ENCODE measurements around the gene DDX39B. TPM values are rescaled to one million over a fixed set of nuclear protein-coding genes. Genes with fewer than 3 reads are reported as not detected.
"Not testable (repeated sequence)": the region's sequence is repeated elsewhere in the genome, so short reads cannot be mapped to it uniquely, and the experiment has no call there.

DDX39B gene
- total RNA-seq, 1 donor from 2014 or later, result 294 TPM

DNA sequence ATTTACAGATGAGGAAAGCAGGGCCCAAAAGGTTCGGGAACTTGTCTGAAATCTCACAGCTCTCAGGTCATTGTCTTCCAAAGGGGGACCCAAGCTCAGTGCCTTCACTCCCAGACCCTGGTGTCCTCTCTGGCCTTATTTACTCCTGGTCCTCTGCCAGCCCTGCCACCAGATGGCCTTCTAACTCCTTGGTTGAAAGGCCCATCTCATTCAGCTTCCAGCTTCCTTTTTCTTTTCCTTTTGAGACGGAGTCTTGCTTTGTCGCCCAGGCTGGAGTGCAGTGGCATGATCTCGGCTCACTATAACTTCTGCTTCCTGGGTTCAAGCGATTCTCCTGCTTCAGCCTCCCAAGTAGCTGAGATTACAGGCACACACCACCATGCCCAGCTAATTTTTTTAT lies 9.6 kb upstream of the DDX39B start:
- TF ChIP-seq, protein P1, sequence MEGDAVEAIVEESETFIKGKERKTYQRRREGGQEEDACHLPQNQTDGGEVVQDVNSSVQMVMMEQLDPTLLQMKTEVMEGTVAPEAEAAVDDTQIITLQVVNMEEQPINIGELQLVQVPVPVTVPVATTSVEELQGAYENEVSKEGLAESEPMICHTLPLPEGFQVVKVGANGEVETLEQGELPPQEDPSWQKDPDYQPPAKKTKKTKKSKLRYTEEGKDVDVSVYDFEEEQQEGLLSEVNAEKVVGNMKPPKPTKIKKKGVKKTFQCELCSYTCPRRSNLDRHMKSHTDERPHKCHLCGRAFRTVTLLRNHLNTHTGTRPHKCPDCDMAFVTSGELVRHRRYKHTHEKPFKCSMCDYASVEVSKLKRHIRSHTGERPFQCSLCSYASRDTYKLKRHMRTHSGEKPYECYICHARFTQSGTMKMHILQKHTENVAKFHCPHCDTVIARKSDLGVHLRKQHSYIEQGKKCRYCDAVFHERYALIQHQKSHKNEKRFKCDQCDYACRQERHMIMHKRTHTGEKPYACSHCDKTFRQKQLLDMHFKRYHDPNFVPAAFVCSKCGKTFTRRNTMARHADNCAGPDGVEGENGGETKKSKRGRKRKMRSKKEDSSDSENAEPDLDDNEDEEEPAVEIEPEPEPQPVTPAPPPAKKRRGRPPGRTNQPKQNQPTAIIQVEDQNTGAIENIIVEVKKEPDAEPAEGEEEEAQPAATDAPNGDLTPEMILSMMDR (IDR thresholded peaks at IDR 0.05; ENCODE audit: insufficient read depth, low read depth, low read length), result peak; percentile 28
- peak overlapping the region; percentile 33 for H3K9ac ChIP-seq (ENCODE audit: low read length)
- H3K4me3 ChIP-seq (ENCODE audit: insufficient read depth, low read depth, low read length); H3K27me3 Mint-ChIP-seq (ENCODE audit: low read depth, unreplicated experiment); H3K27me3 ChIP-seq (ENCODE audit: insufficient read depth, low read length); DNase-seq (ENCODE audit: low read depth); H3K4me3 Mint-ChIP-seq (ENCODE audit: unreplicated experiment); H3K27ac ChIP-seq (ENCODE audit: low read depth, low read length); H3K27ac Mint-ChIP-seq (ENCODE audit: unreplicated experiment); FAIRE-seq; H3K4me2 ChIP-seq (ENCODE audit: low read length); H3K9me3 Mint-ChIP-seq (ENCODE audit: unreplicated experiment); H2AFZ ChIP-seq (ENCODE audit: low read depth, low read length); H3K9me3 ChIP-seq (ENCODE audit: insufficient read depth, low read depth, low read length); H3K36me3 ChIP-seq (ENCODE audit: insufficient read depth, low read length); H4K20me1 ChIP-seq (ENCODE audit: insufficient read depth, low read length): not testable (repeated sequence)
- H3K79me2 ChIP-seq (ENCODE audit: insufficient read depth, low read length), result peaks cover 17% of the 10 kb centered on the region
- Mint-ChIP-seq H3K4me1 (ENCODE audit: low read depth, unreplicated experiment) (peaks cover 11% of the 10 kb centered on the region), H3K36me3 (ENCODE audit: low read depth, unreplicated experiment) (peaks cover 11% of the 10 kb centered on the region)
- peaks cover 15% of the 10 kb centered on the region for H3K4me1 ChIP-seq (ENCODE audit: insufficient read depth, low read length)

DNA sequence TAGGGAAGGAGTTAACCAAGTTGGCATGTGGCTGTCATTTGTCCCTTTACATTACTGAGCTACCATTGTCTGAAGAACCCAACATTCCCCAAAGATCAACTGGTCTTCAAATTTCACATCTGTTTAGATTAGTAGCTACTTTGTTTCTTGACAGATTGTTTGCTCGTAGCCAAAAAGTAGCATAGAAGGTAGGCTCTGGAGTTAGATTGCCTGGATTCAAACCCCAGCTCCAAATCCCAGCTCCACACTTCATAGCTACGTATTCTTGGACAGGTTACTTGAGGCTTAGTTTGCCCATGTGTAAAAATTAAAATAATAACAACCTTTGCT lies 6.7 kb upstream of the DDX39B start:
- Mint-ChIP-seq H3K36me3 (ENCODE audit: low read depth, unreplicated experiment) (peaks cover 11% of the 10 kb centered on the region), H3K27me3 (ENCODE audit: low read depth, unreplicated experiment) (no peaks in the 10 kb centered on the region), H3K4me3 (ENCODE audit: unreplicated experiment) (peak overlapping the region; percentile 94), H3K4me1 (ENCODE audit: low read depth, unreplicated experiment) (peaks cover 17% of the 10 kb centered on the region), H3K9me3 (ENCODE audit: unreplicated experiment) (no peaks in the 10 kb centered on the region), H3K27ac (ENCODE audit: unreplicated experiment) (no peak overlapping the region)
- Histone ChIP-seq H3K4me2 (ENCODE audit: low read length) (peak overlapping the region; percentile 95), H3K9me3 (ENCODE audit: insufficient read depth, low read depth, low read length) (no peaks in the 10 kb centered on the region), H3K9ac (ENCODE audit: low read length) (peak overlapping the region; percentile 87), H3K27me3 (ENCODE audit: insufficient read depth, low read length) (no peaks in the 10 kb centered on the region), H3K4me1 (ENCODE audit: insufficient read depth, low read length) (peaks cover 21% of the 10 kb centered on the region), H3K79me2 (ENCODE audit: insufficient read depth, low read length) (peaks cover 13% of the 10 kb centered on the region), H3K27ac (ENCODE audit: low read depth, low read length) (no peak overlapping the region), H3K4me3 (ENCODE audit: insufficient read depth, low read depth, low read length) (no peak overlapping the region), H4K20me1 (ENCODE audit: insufficient read depth, low read length) (no peaks in the 10 kb centered on the region), H3K36me3 (ENCODE audit: insufficient read depth, low read length) (peaks cover 9% of the 10 kb centered on the region), H2AFZ (ENCODE audit: low read depth, low read length) (no peak overlapping the region)
- no peak for FAIRE-seq
- TF ChIP-seq EZH2 (IDR thresholded peaks at IDR 0.05; ENCODE audit: insufficient read depth, low read length), result no peak
- TF ChIP-seq, protein P1 (IDR thresholded peaks at IDR 0.05; ENCODE audit: insufficient read depth, low read depth, low read length), result no peak
- no peak for DNase-seq (ENCODE audit: low read depth)

DNA sequence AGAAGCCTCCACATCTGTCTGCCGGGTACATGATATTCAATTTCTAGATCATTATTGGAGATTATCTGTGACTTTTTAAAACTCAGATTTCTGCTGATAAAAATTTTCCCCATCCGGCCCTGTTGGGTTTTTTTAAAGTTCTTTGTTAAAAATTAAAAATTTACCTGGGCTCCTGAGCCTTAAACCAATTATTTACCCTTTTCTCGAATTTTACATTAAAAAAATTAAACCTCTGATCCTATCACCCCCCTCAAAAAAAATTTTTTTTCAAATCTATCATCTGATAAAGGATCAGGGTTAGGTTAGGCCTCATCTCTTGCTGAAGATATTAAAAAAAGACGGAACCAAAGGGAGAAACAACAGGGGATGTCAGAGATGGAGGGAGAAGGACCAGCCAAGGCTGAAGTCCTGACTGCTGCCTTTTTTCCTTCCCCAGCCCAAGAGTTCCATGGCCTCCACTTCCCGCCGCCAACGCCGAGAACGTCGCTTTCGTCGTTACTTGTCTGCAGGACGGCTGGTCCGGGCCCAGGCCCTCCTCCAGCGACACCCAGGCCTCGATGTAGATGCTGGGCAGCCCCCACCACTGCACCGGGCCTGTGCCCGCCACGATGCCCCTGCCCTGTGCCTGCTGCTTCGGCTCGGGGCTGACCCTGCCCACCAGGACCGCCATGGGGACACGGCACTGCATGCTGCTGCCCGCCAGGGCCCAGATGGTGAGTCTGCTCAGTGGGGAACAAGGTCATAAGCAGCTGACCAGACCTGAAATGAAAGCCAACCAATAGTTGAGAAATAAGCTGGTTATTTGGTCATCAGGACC lies 6.1 kb upstream of the DDX39B start:
- no peaks in the 10 kb centered on the region for H3K9me3 Mint-ChIP-seq (ENCODE audit: unreplicated experiment)

More for the DNA sequence above, 6.1 kb upstream of the DDX39B start:
- Histone ChIP-seq H2AFZ (ENCODE audit: low read depth, low read length) (peak overlapping the region; percentile 66), H3K4me2 (ENCODE audit: low read length) (peak overlapping the region; percentile 95), H3K27me3 (ENCODE audit: insufficient read depth, low read length) (no peaks in the 10 kb centered on the region), H3K27ac (ENCODE audit: low read depth, low read length) (peak overlapping the region; percentile 78), H3K4me3 (ENCODE audit: insufficient read depth, low read depth, low read length) (peak overlapping the region; percentile 59), H3K9me3 (ENCODE audit: insufficient read depth, low read depth, low read length) (no peaks in the 10 kb centered on the region), H3K9ac (ENCODE audit: low read length) (peak overlapping the region; percentile 87), H3K4me1 (ENCODE audit: insufficient read depth, low read length) (peaks cover 21% of the 10 kb centered on the region), H3K79me2 (ENCODE audit: insufficient read depth, low read length) (peaks cover 13% of the 10 kb centered on the region), H3K36me3 (ENCODE audit: insufficient read depth, low read length) (peaks cover 6% of the 10 kb centered on the region), H4K20me1 (ENCODE audit: insufficient read depth, low read length) (no peaks in the 10 kb centered on the region)
- peaks cover 11% of the 10 kb centered on the region for H3K36me3 Mint-ChIP-seq (ENCODE audit: low read depth, unreplicated experiment)
- DNase-seq (ENCODE audit: low read depth) (no peak), FAIRE-seq (no peak)
- peak overlapping the region; percentile 94 for H3K4me3 Mint-ChIP-seq (ENCODE audit: unreplicated experiment)
- no peaks in the 10 kb centered on the region for H3K27me3 Mint-ChIP-seq (ENCODE audit: low read depth, unreplicated experiment)
- TF ChIP-seq EZH2 (IDR thresholded peaks at IDR 0.05; ENCODE audit: insufficient read depth, low read length), result no peak
- TF ChIP-seq, protein P1 (IDR thresholded peaks at IDR 0.05; ENCODE audit: insufficient read depth, low read depth, low read length), result no peak
- peak overlapping the region; percentile 87 for H3K27ac Mint-ChIP-seq (ENCODE audit: unreplicated experiment)
- H3K4me1 Mint-ChIP-seq (ENCODE audit: low read depth, unreplicated experiment), result peaks cover 17% of the 10 kb centered on the region

Data from astrocyte (in vitro differentiated cells and primary cell).